GM12875 (cell line): ENCODE measurements around the gene AMZ2.
"Not testable (repeated sequence)": the region's sequence is repeated elsewhere in the genome, so short reads cannot be mapped to it uniquely, and the experiment has no call there.

Source experiments
- H3K4me3 ChIP-seq: one replicate; pipeline ENCODE4 v1.5.1; 2011; ENCODE audit warnings: low read depth, low read length, control low read depth
- CTCF ChIP-seq: IDR thresholded peaks from 2 replicates; pipeline ENCODE4 v1.5.1; 2011; ENCODE audit warnings: low read depth, mild to moderate bottlenecking, control low read depth, inconsistent platforms, low read length, moderate library complexity, borderline replicate concordance; ENCODE audit not compliant: insufficient read depth

AMZ2 gene

GRCh38 chr17:68273722-68274121 is 25.9 kb downstream of the AMZ2 start:
- H3K4me3 ChIP-seq, result no peak overlapping the region
- no peak for TF ChIP-seq CTCF

- not testable (repeated sequence) for H3K4me3 ChIP-seq
These were observed 28.5 kb downstream of the AMZ2 start for GRCh38 chr17:68276339-68276738.

- TF ChIP-seq CTCF, result no peak
- no peak overlapping the region for H3K4me3 ChIP-seq
These were observed 30.0 kb downstream of the AMZ2 start for GRCh38 chr17:68277807-68278206.

- not testable (repeated sequence) for H3K4me3 ChIP-seq
These were observed 34.1 kb downstream of the AMZ2 start for GRCh38 chr17:68281965-68282364.

- no peak for TF ChIP-seq CTCF
- H3K4me3 ChIP-seq, result no peak overlapping the region
These were observed 40.5 kb downstream of the AMZ2 start for GRCh38 chr17:68288375-68288774.

- peak; percentile 47; the same call in 1 of the 2 replicates for TF ChIP-seq CTCF
- H3K4me3 ChIP-seq, result no peak overlapping the region
These were observed 41.0 kb downstream of the AMZ2 start for GRCh38 chr17:68288804-68289203.

- peak overlapping the region; percentile 56 for H3K4me3 ChIP-seq
- no peak for TF ChIP-seq CTCF
These were observed 41.6 kb downstream of the AMZ2 start for GRCh38 chr17:68289473-68289872.

- H3K4me3 ChIP-seq, result peak overlapping the region; percentile 56
- no peak for TF ChIP-seq CTCF
These were observed 42.1 kb downstream of the AMZ2 start for GRCh38 chr17:68289936-68290267.
